ENCODE measurements around the gene CLDN19. TPM values are rescaled to one million over a fixed set of nuclear protein-coding genes. Genes with fewer than 3 reads are reported as not detected.

Gene CLDN19
- polyA plus RNA-seq, 2 of the 4 experiments (the other 2 are of a cell fraction): 0.03 TPM; not detected in 1

DNA sequence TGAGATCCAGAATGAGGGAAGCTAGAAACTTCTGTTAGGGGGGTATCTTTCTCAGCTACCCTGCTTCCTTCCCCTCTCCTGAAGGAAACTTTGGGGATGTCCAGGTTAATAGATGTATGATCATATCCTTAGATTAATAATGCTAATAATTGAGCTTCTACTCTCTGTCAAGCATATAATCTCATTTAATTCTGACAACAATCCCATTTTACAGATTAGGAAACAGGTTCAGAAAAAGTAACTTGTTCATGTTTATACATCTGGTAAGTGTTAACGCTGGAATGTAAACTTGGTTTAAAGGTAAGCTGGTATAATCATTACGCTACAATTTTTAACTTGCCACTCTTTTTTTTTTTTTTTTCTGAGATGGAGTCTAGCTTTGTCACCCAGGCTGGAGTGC is 43.1 kb upstream of the CLDN19 start:
- Histone ChIP-seq H3K4me3 (no peak overlapping the region), H3K4me2 (no peak overlapping the region), H3K27ac (no peak overlapping the region), H3K4me1 (no peaks in the 10 kb centered on the region), H3K9me3 (no peaks in the 10 kb centered on the region)
- POLR2A ChIA-PET: no interaction called here
- CTCF ChIA-PET: interaction anchor here (1.0 kb wide), 1 partner anchor 291 kb away, joined by 4 read pairs; no protein-coding TSS in a partner anchor
- no peak for FAIRE-seq
- no peak for TF ChIP-seq NR3C1 (IDR thresholded peaks at IDR 0.05)
- TF ChIP-seq TFCP2L1 (CRISPR knock-in tag; IDR thresholded peaks at IDR 0.05): no peak
- no peak for TF ChIP-seq EHMT2 (IDR thresholded peaks at IDR 0.05; ENCODE audit: low read depth)
- no peak for TF ChIP-seq CHD2 (IDR thresholded peaks at IDR 0.05; ENCODE audit: low read length, partially characterized antibody)
- no peak for TF ChIP-seq BHLHE40 (IDR thresholded peaks at IDR 0.05; ENCODE audit: low read depth, low read length)
- TF ChIP-seq RCOR1 (IDR thresholded peaks at IDR 0.05; ENCODE audit: low read depth, low read length): no peak
- TF ChIP-seq RFX5 (IDR thresholded peaks at IDR 0.05): no peak
- TF ChIP-seq HOXB13 (CRISPR knock-in tag; IDR thresholded peaks at IDR 0.05; ENCODE audit: low read depth): no peak
- no peak for TF ChIP-seq EHF (CRISPR knock-in tag; IDR thresholded peaks at IDR 0.05)
- WGBS (ENCODE audit: missing lambda C conversion rate): 89% methylated on average over 2 of the region's 2 CpGs
- no peak for ATAC-seq
- no peak for DNase-seq (ENCODE audit: low read depth in 1 of 2, low spot score in 1 of 2)

DNA sequence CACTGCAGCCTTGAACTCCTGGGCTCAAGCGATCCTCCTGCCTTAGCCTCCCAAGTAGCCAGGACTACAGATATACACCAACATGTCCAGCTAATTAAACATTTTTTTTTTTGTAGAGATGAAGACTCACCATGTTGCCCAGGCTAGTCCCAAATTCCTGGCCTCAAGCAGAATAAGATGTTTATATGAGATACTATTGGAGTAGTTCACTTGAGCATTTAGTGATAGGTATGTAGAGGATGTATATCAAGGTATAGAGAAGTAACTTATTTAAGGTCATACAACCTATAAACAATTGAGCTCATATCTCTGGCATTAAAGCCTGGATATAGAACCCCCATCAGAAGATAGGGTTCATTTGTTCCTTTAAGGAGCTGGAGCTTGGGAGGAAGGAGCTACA is 40.1 kb upstream of the CLDN19 start:
- H3K4me2 ChIP-seq: no peak overlapping the region
- H3K4me1 ChIP-seq: no peaks in the 10 kb centered on the region
- no peaks in the 10 kb centered on the region for H3K9me3 ChIP-seq
- H3K4me3 ChIP-seq: no peak overlapping the region
- 100% methylated on average over 1 of the region's 1 CpG for WGBS (ENCODE audit: missing lambda C conversion rate)
- CTCF ChIA-PET: interaction anchor here (1.0 to 6.3 kb wide), 3 partner anchors 67 to 293 kb away, joined by 3 to 79 read pairs (median 4); no protein-coding TSS in a partner anchor
- DNase-seq (ENCODE audit: low read depth in 1 of 2, low spot score in 1 of 2): no peak
- FAIRE-seq: no peak
- POLR2A ChIA-PET: no interaction called here
- TF ChIP-seq POLR2A (IDR thresholded peaks at IDR 0.05; ENCODE audit: low read length): no peak
- TF ChIP-seq HES2 (IDR thresholded peaks at IDR 0.05): no peak
- TF ChIP-seq KDM5A (IDR thresholded peaks at IDR 0.05): no peak
- no peak for TF ChIP-seq HEYL (CRISPR knock-in tag; IDR thresholded peaks at IDR 0.05)
- TF ChIP-seq, protein P1, sequence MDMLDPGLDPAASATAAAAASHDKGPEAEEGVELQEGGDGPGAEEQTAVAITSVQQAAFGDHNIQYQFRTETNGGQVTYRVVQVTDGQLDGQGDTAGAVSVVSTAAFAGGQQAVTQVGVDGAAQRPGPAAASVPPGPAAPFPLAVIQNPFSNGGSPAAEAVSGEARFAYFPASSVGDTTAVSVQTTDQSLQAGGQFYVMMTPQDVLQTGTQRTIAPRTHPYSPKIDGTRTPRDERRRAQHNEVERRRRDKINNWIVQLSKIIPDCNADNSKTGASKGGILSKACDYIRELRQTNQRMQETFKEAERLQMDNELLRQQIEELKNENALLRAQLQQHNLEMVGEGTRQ (IDR thresholded peaks at IDR 0.05): no peak
- TF ChIP-seq, protein P2, sequence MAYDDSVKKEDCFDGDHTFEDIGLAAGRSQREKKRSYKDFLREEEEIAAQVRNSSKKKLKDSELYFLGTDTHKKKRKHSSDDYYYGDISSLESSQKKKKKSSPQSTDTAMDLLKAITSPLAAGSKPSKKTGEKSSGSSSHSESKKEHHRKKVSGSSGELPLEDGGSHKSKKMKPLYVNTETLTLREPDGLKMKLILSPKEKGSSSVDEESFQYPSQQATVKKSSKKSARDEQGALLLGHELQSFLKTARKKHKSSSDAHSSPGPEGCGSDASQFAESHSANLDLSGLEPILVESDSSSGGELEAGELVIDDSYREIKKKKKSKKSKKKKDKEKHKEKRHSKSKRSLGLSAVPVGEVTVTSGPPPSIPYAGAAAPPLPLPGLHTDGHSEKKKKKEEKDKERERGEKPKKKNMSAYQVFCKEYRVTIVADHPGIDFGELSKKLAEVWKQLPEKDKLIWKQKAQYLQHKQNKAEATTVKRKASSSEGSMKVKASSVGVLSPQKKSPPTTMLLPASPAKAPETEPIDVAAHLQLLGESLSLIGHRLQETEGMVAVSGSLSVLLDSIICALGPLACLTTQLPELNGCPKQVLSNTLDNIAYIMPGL (CRISPR knock-in tag; IDR thresholded peaks at IDR 0.05; ENCODE audit: borderline replicate concordance): no peak
- no peak for TF ChIP-seq FOSB (CRISPR knock-in tag; IDR thresholded peaks at IDR 0.05)
- TF ChIP-seq RFX5 (IDR thresholded peaks at IDR 0.05): no peak
- ATAC-seq: no peak
- H3K27ac ChIP-seq: no peak overlapping the region

DNA sequence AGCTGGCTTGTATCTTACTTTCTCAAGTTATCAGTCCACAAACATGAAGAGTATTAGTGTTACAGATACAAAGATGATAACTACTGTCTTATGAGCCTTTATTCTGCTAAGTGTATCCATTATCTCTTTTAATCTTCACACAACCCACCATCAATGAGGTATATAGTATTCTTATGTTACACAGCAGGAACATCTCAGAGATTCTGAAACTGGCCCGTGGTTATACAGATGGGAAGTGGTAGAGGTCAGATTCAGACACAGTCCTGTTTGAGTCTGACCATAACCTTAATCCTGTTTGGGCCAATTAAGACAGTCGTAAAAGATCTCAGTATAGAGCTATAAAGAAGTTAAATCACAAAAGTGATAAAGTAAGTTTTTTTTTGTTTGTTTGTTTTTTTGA is 39.7 kb upstream of the CLDN19 start:
- ATAC-seq: no peak
- ChIA-PET POLR2A (no interaction called here), CTCF (interaction anchor here (0.5 to 6.3 kb wide), 4 partner anchors 16 to 294 kb away, joined by 3 to 79 read pairs (median 4); no protein-coding TSS in a partner anchor)
- no peak overlapping the region for H3K4me2 ChIP-seq
- no peak overlapping the region for H3K4me3 ChIP-seq
- no peaks in the 10 kb centered on the region for H3K9me3 ChIP-seq
- no peak for DNase-seq (ENCODE audit: low read depth in 1 of 2, low spot score in 1 of 2)
- no peak for TF ChIP-seq MAZ (IDR thresholded peaks at IDR 0.05; ENCODE audit: borderline replicate concordance, low read depth, low read length)
- TF ChIP-seq NFE2L2 (conservative IDR thresholded peaks at IDR 0.05; ENCODE audit: low read length): no peak
- no peak for TF ChIP-seq FOXS1 (CRISPR knock-in tag; IDR thresholded peaks at IDR 0.05)
- no peaks in the 10 kb centered on the region for H3K4me1 ChIP-seq
- FAIRE-seq: no peak
- 83% methylated on average over 2 of the region's 2 CpGs for WGBS (ENCODE audit: missing lambda C conversion rate)
- H3K27ac ChIP-seq: no peak overlapping the region

GRCh38 chr1:42777852-42778251 is 37.8 kb upstream of the CLDN19 start:
- POLR2A ChIA-PET: interaction anchor here (1.6 kb wide), 1 partner anchor 11 kb away, joined by 4 read pairs; the partner anchor contains the start of genes C1orf50 and P3H1
- no peaks in the 10 kb centered on the region for H3K9me3 ChIP-seq
- H3K4me3 ChIP-seq: no peak overlapping the region
- H3K4me2 ChIP-seq: no peak overlapping the region
- no peaks in the 10 kb centered on the region for H3K4me1 ChIP-seq
- no peak overlapping the region for H3K27ac ChIP-seq
- DNase-seq (ENCODE audit: low read depth in 1 of 2, low spot score in 1 of 2) (peak; percentile 43 to 60), ATAC-seq (peak; percentile 81 to 83; a peak in 5 of 6 replicates), FAIRE-seq (no peak)
- CTCF ChIA-PET: interaction anchor here (0.7 to 6.3 kb wide), 20 partner anchors 9 to 307 kb away, joined by 3 to 79 read pairs (median 4); partner anchors contain the start of genes C1orf50, ERMAP, P3H1 and SVBP
- TF ChIP-seq HOXA7 (CRISPR knock-in tag; IDR thresholded peaks at IDR 0.05) (no peak), SMC3 (IDR thresholded peaks at IDR 0.05) (peak; percentile 64), RAD21 (conservative IDR thresholded peaks at IDR 0.05 in 1 of 2, IDR thresholded peaks at IDR 0.05 in 1 of 2) (peak; percentile 74 to 82), MYC (IDR thresholded peaks at IDR 0.05; ENCODE audit: borderline replicate concordance, low read length) (no peak), CEBPB (IDR thresholded peaks at IDR 0.05) (no peak), CHD2 (IDR thresholded peaks at IDR 0.05; ENCODE audit: low read length, partially characterized antibody) (no peak), ZFP36 (IDR thresholded peaks at IDR 0.05; ENCODE audit: borderline replicate concordance, partially characterized antibody) (no peak), PHF8 (IDR thresholded peaks at IDR 0.05; ENCODE audit: borderline replicate concordance, low read depth) (no peak)
- TF ChIP-seq, protein P3, sequence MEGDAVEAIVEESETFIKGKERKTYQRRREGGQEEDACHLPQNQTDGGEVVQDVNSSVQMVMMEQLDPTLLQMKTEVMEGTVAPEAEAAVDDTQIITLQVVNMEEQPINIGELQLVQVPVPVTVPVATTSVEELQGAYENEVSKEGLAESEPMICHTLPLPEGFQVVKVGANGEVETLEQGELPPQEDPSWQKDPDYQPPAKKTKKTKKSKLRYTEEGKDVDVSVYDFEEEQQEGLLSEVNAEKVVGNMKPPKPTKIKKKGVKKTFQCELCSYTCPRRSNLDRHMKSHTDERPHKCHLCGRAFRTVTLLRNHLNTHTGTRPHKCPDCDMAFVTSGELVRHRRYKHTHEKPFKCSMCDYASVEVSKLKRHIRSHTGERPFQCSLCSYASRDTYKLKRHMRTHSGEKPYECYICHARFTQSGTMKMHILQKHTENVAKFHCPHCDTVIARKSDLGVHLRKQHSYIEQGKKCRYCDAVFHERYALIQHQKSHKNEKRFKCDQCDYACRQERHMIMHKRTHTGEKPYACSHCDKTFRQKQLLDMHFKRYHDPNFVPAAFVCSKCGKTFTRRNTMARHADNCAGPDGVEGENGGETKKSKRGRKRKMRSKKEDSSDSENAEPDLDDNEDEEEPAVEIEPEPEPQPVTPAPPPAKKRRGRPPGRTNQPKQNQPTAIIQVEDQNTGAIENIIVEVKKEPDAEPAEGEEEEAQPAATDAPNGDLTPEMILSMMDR (IDR thresholded peaks at IDR 0.05): peak; percentile 61

All from A549 (cell line).